ENCODE results near the gene YY1. TPM values are rescaled to one million over a fixed set of nuclear protein-coding genes. Genes with fewer than 3 reads are reported as not detected.

Gene YY1
- total and polyA plus RNA-seq, 2 donors from 2014 or later, result 34.2 to 60.4 TPM

- Histone ChIP-seq H3K4me1 (ENCODE audit: control insufficient read depth in 2 of 3, insufficient read depth in 2 of 3, low read depth in 1 of 3, low read length in 3 of 3) (peaks cover 0 to 26% (median 8%) of the 10 kb centered on the region in 3 donors), H3K27ac (ENCODE audit: low read depth in 2 of 2, low read length in 2 of 2) (no peak overlapping the region), H3K9me3 (ENCODE audit: control insufficient read depth in 2 of 3, insufficient read depth in 1 of 3, low read length in 3 of 3) (no peaks in the 10 kb centered on the region), H3K9ac (ENCODE audit: low read length in 3 of 3) (no peak overlapping the region), H3K4me3 (ENCODE audit: low read length in 3 of 3) (no peak overlapping the region), H3K36me3 (ENCODE audit: control insufficient read depth in 2 of 3, insufficient read depth in 3 of 3, low read length in 3 of 3) (peaks cover 0 to 9% (median 0%) of the 10 kb centered on the region in 3 donors), H3K27me3 (ENCODE audit: control insufficient read depth, insufficient read depth, low read length) (no peaks in the 10 kb centered on the region)
- intact Hi-C loops (cut with DNase I), result no loop called here
- DNase-seq (peak in 2 of 5 donors; percentile 52 to 54), FAIRE-seq (no peak)
- TF ChIP-seq CTCF (IDR thresholded peaks at IDR 0.05; ENCODE audit: borderline replicate concordance, extremely low read depth, insufficient read depth), result no peak
Measured at GRCh38 chr14:100289916-100290606, 51.1 kb downstream of the YY1 start.

GRCh38 chr14:100290607-100291304 is 51.8 kb downstream of the YY1 start:
- TF ChIP-seq CTCF (IDR thresholded peaks at IDR 0.05; ENCODE audit: borderline replicate concordance, extremely low read depth, insufficient read depth), result no peak
- Histone ChIP-seq H3K4me1 (ENCODE audit: control insufficient read depth in 2 of 3, insufficient read depth in 2 of 3, low read depth in 1 of 3, low read length in 3 of 3) (peaks cover 0 to 25% (median 9%) of the 10 kb centered on the region in 3 donors), H3K27ac (ENCODE audit: low read depth in 2 of 2, low read length in 2 of 2) (no peak overlapping the region), H3K36me3 (ENCODE audit: control insufficient read depth in 2 of 3, insufficient read depth in 3 of 3, low read length in 3 of 3) (peaks cover 0 to 9% (median 0%) of the 10 kb centered on the region in 3 donors), H3K4me3 (ENCODE audit: low read length in 3 of 3) (no peak overlapping the region), H3K9ac (ENCODE audit: low read length in 3 of 3) (no peak overlapping the region), H3K9me3 (ENCODE audit: control insufficient read depth in 2 of 3, insufficient read depth in 1 of 3, low read length in 3 of 3) (no peaks in the 10 kb centered on the region), H3K27me3 (ENCODE audit: control insufficient read depth, insufficient read depth, low read length) (no peaks in the 10 kb centered on the region)
- FAIRE-seq (no peak), DNase-seq (peak in 1 of 5 donors; percentile 48)
- intact Hi-C loops (cut with DNase I), result no loop called here

- intact Hi-C loops (cut with DNase I), result no loop called here
- Histone ChIP-seq H3K27me3 (ENCODE audit: control insufficient read depth, insufficient read depth, low read length) (no peaks in the 10 kb centered on the region), H3K9ac (ENCODE audit: low read length in 3 of 3) (no peak overlapping the region), H3K4me3 (ENCODE audit: low read length in 3 of 3) (no peak overlapping the region), H3K4me1 (ENCODE audit: control insufficient read depth in 2 of 3, insufficient read depth in 2 of 3, low read depth in 1 of 3, low read length in 3 of 3) (peaks cover 0 to 21% (median 9%) of the 10 kb centered on the region in 3 donors), H3K9me3 (ENCODE audit: control insufficient read depth in 2 of 3, insufficient read depth in 1 of 3, low read length in 3 of 3) (no peaks in the 10 kb centered on the region), H3K36me3 (ENCODE audit: control insufficient read depth in 2 of 3, insufficient read depth in 3 of 3, low read length in 3 of 3) (peaks cover 0 to 9% (median 0%) of the 10 kb centered on the region in 3 donors), H3K27ac (ENCODE audit: low read depth in 2 of 2, low read length in 2 of 2) (no peak overlapping the region)
- DNase-seq (peak in 1 of 5 donors; percentile 54), FAIRE-seq (no peak)
- TF ChIP-seq CTCF (IDR thresholded peaks at IDR 0.05; ENCODE audit: borderline replicate concordance, extremely low read depth, insufficient read depth), result no peak
Measured at GRCh38 chr14:100291305-100292075, 52.5 kb downstream of the YY1 start.
